Measurements from ENCODE around the gene CNTROB.

CNTROB gene

DNA sequence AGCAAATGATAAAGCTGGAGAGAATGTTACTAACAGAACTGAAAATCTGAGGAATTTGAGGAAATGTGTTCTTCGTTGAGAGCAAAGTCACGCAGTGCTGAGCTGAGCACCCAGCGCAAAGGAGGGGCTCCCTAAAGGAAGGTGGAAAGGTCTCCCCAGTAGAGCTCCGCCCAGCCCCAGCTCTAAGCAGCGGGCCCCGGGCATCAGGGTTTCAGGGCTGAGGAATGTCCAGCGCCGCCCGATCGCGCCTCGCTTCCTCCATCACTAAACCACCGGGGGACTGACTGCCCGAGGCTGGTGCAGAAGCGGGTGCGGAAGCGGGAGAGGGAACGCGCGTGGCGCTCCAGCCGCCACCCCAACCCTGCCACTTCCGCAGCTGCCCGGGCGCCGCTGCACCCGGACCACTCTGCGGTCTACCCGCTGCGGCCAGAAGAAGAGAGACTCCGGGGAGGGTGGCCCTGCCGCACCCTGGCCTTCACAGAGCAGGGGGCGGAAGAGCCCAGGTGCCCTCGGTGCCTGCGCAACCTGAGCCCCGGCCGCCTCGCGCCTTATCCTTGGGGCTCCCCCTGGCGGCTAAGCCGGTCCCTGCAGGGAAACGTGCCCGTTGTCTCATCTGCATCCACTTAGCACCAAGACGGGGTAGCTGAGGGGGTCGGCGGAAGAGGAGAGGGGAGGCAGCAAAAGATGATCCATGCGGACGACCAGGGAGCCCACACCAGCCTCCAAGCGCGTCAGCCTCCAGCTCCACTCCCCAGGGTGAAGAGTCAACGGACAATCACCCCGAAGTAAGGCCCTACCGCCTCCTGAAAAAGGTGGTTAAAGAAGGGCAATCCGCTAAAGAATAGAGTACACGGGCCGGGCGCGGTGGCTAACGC lies 58.0 kb downstream of the CNTROB start:
- peak; percentile 83 for DNase-seq (ENCODE audit: low spot score)

DNA sequence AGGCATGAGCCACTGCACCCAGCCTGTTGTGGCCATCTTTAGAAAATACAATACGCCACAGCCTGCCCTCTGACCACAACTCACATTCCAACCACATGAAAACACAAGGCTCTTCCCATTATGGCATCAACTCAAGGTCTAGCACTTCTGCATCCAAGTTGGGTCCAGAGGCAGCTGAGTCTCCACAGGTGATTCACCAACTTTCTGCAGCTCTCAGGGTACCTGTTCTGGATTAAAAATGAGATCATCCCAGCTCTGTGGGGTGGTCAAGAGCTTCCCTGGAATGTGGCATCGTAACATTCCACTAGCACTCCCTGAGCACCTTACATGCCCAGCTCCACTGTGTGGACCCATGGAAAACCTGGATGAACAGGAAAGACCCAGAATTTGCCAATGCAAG lies 60.5 kb downstream of the CNTROB start:
- no peak for DNase-seq (ENCODE audit: low spot score)

- no peak for DNase-seq (ENCODE audit: low spot score)
Measured at GRCh38 chr17:7992924-7993323, 60.9 kb downstream of the CNTROB start.

GRCh38 chr17:7993972-7994589 lies 62.1 kb downstream of the CNTROB start:
- no peak for DNase-seq (ENCODE audit: low spot score)

GRCh38 chr17:7995724-7996123 lies 63.7 kb downstream of the CNTROB start:
- no peak for DNase-seq (ENCODE audit: low spot score)

GRCh38 chr17:7997186-7997585 lies 65.2 kb downstream of the CNTROB start:
- no peak for DNase-seq (ENCODE audit: low spot score)

All from hematopoietic multipotent progenitor cell treated with erythropoietin and hydrocortisone succinate and interleukin-3 and kit ligand, for 15 days (in vitro differentiated cells).